HepG2 (cell line): Measurements from ENCODE around the gene STRN4. TPM values are rescaled to one million over a fixed set of nuclear protein-coding genes. Genes with fewer than 3 reads are reported as not detected.

Experiments
- ATAC-seq: fragments of 200-7000 bp; cut with Tn5 transposase; 3 replicates; pipeline ENCODE4 v1.9.1; 2020; ENCODE audit warnings: mild to moderate bottlenecking, moderate library complexity
- BruUV-seq: library from RNA; stranded (reverse); fragments of 400-500 nt; replicated peaks from 2 replicates; lab custom pipeline; 2021; lab: Mats Ljungman, UMichigan
- CTCF ChIA-PET: fragments of 300-600 bp; formaldehyde crosslinking; extraction: SDS; loops from one replicate; lab custom pipeline; 2021; ENCODE audit warnings: low total read pairs, inconsistent platforms, low intra/inter-chr PET ratio; lab: Yijun Ruan, JAX
- POLR2A ChIA-PET: fragments of 350-600 bp; sonication (Branson Sonifier 250); formaldehyde crosslinking; loops from one replicate; lab custom pipeline; 2020; ENCODE audit warnings: antibody characterized with exemption, inconsistent platforms; lab: Yijun Ruan, JAX
- DNase-seq: peaks from one replicate; pipeline ENCODE4 v3.0.0-alpha.2; 2015; ENCODE audit warnings: low spot score
- FAIRE-seq: peaks from 3 replicates; lab custom pipeline; 2011; peaks lifted over from hg19 to GRCh38; lab: Jason Lieb, UNC
- H2AFZ ChIP-seq: one replicate; pipeline ENCODE4 v1.6.1; 2011; ENCODE audit warnings: low read length, inconsistent platforms
- H3K27ac ChIP-seq: fragments of 300-600 bp; 3 replicates; pipeline ENCODE4 v1.8.0; 2011; ENCODE audit warnings: mixed run types, mild to moderate bottlenecking, mixed read lengths, low read length, inconsistent platforms; ENCODE audit not compliant: insufficient read depth; ENCODE audit errors: extremely low read length
- H3K27me3 ChIP-seq, 2 experiments: fragments of 200-600 bp in 1 of 2; 2 replicates in 1 of 2; 3 replicates in 1 of 2; pipeline versions ENCODE4 v1.6.0 to v1.8.0; 2011; ENCODE audit warnings: low read length in 2 of 2, mild to moderate bottlenecking in 2 of 2, moderate library complexity in 2 of 2, inconsistent platforms in 1 of 2; ENCODE audit not compliant: insufficient read depth in 2 of 2, control insufficient read depth in 1 of 2
- H3K36me3 ChIP-seq, 2 experiments: fragments of 200-600 bp in 1 of 2; replicated peaks in 1 of 2; 2 replicates in 1 of 2; 3 replicates in 1 of 2; pipeline versions ENCODE4 v1.5.1 to v1.8.0; 2011; ENCODE audit warnings: low read length in 2 of 2, inconsistent platforms in 1 of 2; ENCODE audit not compliant: insufficient read depth in 2 of 2, control insufficient read depth in 1 of 2
- H3K4me1 ChIP-seq: 2 replicates; pipeline ENCODE4 v1.5.1; 2012; ENCODE audit warnings: low read length, inconsistent platforms; ENCODE audit not compliant: insufficient read depth
- H3K4me2 ChIP-seq: 2 replicates; pipeline ENCODE4 v1.6.0; 2011; ENCODE audit warnings: low read depth, low read length, inconsistent platforms
- H3K4me3 ChIP-seq, 3 experiments: fragments of 200-600 bp in 1 of 3; sonication (generic), shearing (Covaris generic) in 1 of 3; replicated peaks in 1 of 3; 2 replicates each; pipeline ENCODE4 v1.5.1; 2011 to 2016; ENCODE audit warnings: low read length in 3 of 3, inconsistent platforms in 2 of 3, low read depth in 2 of 3, mild to moderate bottlenecking in 2 of 3, control low read depth in 1 of 3, mixed read lengths in 1 of 3; ENCODE audit not compliant: insufficient read depth in 1 of 3
- H3K79me2 ChIP-seq: one replicate; pipeline ENCODE4 v1.6.1; 2011; ENCODE audit warnings: low read length, inconsistent platforms; ENCODE audit not compliant: insufficient read depth
- H3K9ac ChIP-seq: 2 replicates; pipeline ENCODE4 v1.6.0; 2011; ENCODE audit warnings: mild to moderate bottlenecking, low read depth, low read length, inconsistent platforms; ENCODE audit not compliant: insufficient read depth
- H3K9me3 ChIP-seq: 2 replicates; pipeline ENCODE4 v1.5.1; 2012; ENCODE audit warnings: mild to moderate bottlenecking, low read length
- H4K20me1 ChIP-seq: 2 replicates; pipeline ENCODE4 v1.6.0; 2011; ENCODE audit warnings: inconsistent platforms, mild to moderate bottlenecking, low read length, moderate library complexity; ENCODE audit not compliant: insufficient read depth
- AHR ChIP-seq: IDR thresholded peaks from 2 replicates; pipeline ENCODE4 v1.6.1; 2018; ENCODE audit warnings: missing genetic modification reagents, missing compliant biosample characterization
- HHEX ChIP-seq: IDR thresholded peaks from 2 replicates; pipeline ENCODE4 v1.6.1; 2016; ENCODE audit warnings: control low read depth
- HOXD1 ChIP-seq: sonication (generic); formaldehyde crosslinking; IDR thresholded peaks from 2 replicates; pipeline ENCODE4 v1.5.0; 2020; ENCODE audit warnings: missing genetic modification reagents
- KDM2A ChIP-seq: sonication (generic); formaldehyde crosslinking; IDR thresholded peaks from 2 replicates; pipeline ENCODE4 v1.4.0; 2020; ENCODE audit warnings: low read depth, missing genetic modification reagents, borderline replicate concordance
- NFYB ChIP-seq: sonication (generic); formaldehyde crosslinking; IDR thresholded peaks from 2 replicates; pipeline ENCODE4 v1.4.0; 2020; ENCODE audit warnings: missing genetic modification reagents
- RBM22 ChIP-seq: fragments of 200-400 bp; formaldehyde crosslinking; optimal IDR thresholded peaks from 2 replicates; pipeline ENCODE3; 2017; ENCODE audit warnings: mild to moderate bottlenecking, low read length, moderate library complexity
- SCMH1 ChIP-seq: sonication (generic); formaldehyde crosslinking; IDR thresholded peaks from 2 replicates; pipeline ENCODE4 v1.9.0; 2021; ENCODE audit warnings: missing genetic modification reagents, mild to moderate bottlenecking, borderline replicate concordance
- SNAPC2 ChIP-seq: sonication (generic); formaldehyde crosslinking; IDR thresholded peaks from 2 replicates; pipeline ENCODE4 v1.8.1; 2022; ENCODE audit warnings: mild to moderate bottlenecking, missing genetic modification reagents
- WIZ ChIP-seq: sonication (generic); formaldehyde crosslinking; IDR thresholded peaks from 2 replicates; pipeline ENCODE4 v1.5.1; 2020; ENCODE audit warnings: mild to moderate bottlenecking, missing genetic modification reagents
- XRCC5 ChIP-seq: fragments of 200-400 bp; formaldehyde crosslinking; optimal IDR thresholded peaks from 2 replicates; pipeline ENCODE3; 2017; ENCODE audit warnings: mild to moderate bottlenecking, low read length
- ZFAT ChIP-seq: sonication (generic); formaldehyde crosslinking; conservative IDR thresholded peaks from 2 replicates; pipeline ENCODE4 v1.8.1; 2023; ENCODE audit warnings: missing genetic modification reagents, inconsistent platforms
- ZFX ChIP-seq: sonication (generic); formaldehyde crosslinking; IDR thresholded peaks from 2 replicates; pipeline ENCODE4 v1.4.0; 2020; ENCODE audit warnings: mild to moderate bottlenecking, low read depth, missing genetic modification reagents, moderate library complexity
- ZNF251 ChIP-seq: sonication (generic); formaldehyde crosslinking; IDR thresholded peaks from 2 replicates; pipeline ENCODE4 v1.9.0; 2021; ENCODE audit warnings: mild to moderate bottlenecking, missing genetic modification reagents
- ZNF3 ChIP-seq: IDR thresholded peaks from 2 replicates; pipeline ENCODE4 v1.7.0; 2017; ENCODE audit warnings: inconsistent platforms
- ZNF350 ChIP-seq: sonication (generic); formaldehyde crosslinking; IDR thresholded peaks from 2 replicates; pipeline ENCODE4 v1.4.0; 2020; ENCODE audit warnings: mild to moderate bottlenecking, low read depth, missing genetic modification reagents, borderline replicate concordance
- ZNF383 ChIP-seq: sonication (generic); formaldehyde crosslinking; IDR thresholded peaks from 2 replicates; pipeline ENCODE4 v1.4.0; 2020; ENCODE audit warnings: missing genetic modification reagents, mild to moderate bottlenecking, borderline replicate concordance
- ZNF775 ChIP-seq: sonication (generic); formaldehyde crosslinking; IDR thresholded peaks from 2 replicates; pipeline ENCODE4 v1.4.0; 2020; ENCODE audit warnings: missing genetic modification reagents, mild to moderate bottlenecking, moderate library complexity, borderline replicate concordance
- ZNF777 ChIP-seq: sonication (generic); formaldehyde crosslinking; IDR thresholded peaks from 2 replicates; pipeline ENCODE4 v1.4.0; 2020; ENCODE audit warnings: missing genetic modification reagents
- WGBS: methylation state at CpG from one replicate; pipeline ENCODE4 v1.1.6; 2017; ENCODE audit warnings: low lambda C conversion rate; 5-methylcytosine and 5-hydroxymethylcytosine counted together
- in situ Hi-C: cut with HindIII; loops from 2 replicates; pipeline ENCODE4 v1.10.0; 2017; ENCODE audit warnings: low pct_unique_long_range_greater_than_20kb; ENCODE audit not compliant: extremely low pct_ligation_motif_present
- intact Hi-C: fragments of 100-400 bp; cut with micrococcal nuclease; formaldehyde crosslinking; loops from one replicate; pipeline ENCODE4 v1.10.0; 2022; ENCODE audit not compliant: unreplicated experiment
- polyA plus RNA-seq, 8 experiments: library from polyadenylated mRNA; depleted of rRNA in 3 of 8; stranded (reverse) in 7 of 8; unstranded in 1 of 8; fragments of >200 nt; fragmentation: Illumina TruSeq in 4 of 8; extraction: Trizol in 4 of 8; gene quantifications; 2 replicates each; pipeline versions ENCODE4 v1.2.1 to v1.2.3, GENCODE V29; 2011 to 2016; ENCODE audit warnings: low read depth in 4 of 8, missing spikeins in 1 of 8, mixed read lengths in 1 of 8; ENCODE audit not compliant: insufficient read depth in 1 of 8
- total RNA-seq, 5 experiments: library from RNA; depleted of rRNA; stranded (reverse); fragments of >200 nt; fragmentation: Illumina TruSeq; extraction: Trizol; gene quantifications; 2 replicates each; pipeline ENCODE4 v1.2.3, GENCODE V29; 2016; ENCODE audit warnings: low read depth in 1 of 5
- TF ChIP-seq, protein P1 (sequence below), 2 experiments: sonication (generic) in 1 of 2; formaldehyde crosslinking in 1 of 2; IDR thresholded peaks; 2 replicates each; pipeline versions ENCODE4 v1.4.0 to v1.6.1; 2018 to 2020; ENCODE audit warnings: missing genetic modification reagents in 2 of 2, borderline replicate concordance in 1 of 2, low read depth in 1 of 2, mild to moderate bottlenecking in 1 of 2, missing biosample characterization in 1 of 2
- TF ChIP-seq, protein P2 (sequence below): sonication (generic); formaldehyde crosslinking; IDR thresholded peaks from 2 replicates; pipeline ENCODE4 v1.8.1; 2023; ENCODE audit warnings: mild to moderate bottlenecking, missing genetic modification reagents
- TF ChIP-seq, protein P3 (sequence below): conservative IDR thresholded peaks from 2 replicates; pipeline ENCODE4 v1.6.1; 2018; ENCODE audit warnings: missing genetic modification reagents

STRN4 gene
- total and polyA plus RNA-seq, 2 of the 13 experiments (the other 11 are each of a cell fraction or from before 2014, with no cell fraction given) = 43.1 to 57.3 TPM

DNA sequence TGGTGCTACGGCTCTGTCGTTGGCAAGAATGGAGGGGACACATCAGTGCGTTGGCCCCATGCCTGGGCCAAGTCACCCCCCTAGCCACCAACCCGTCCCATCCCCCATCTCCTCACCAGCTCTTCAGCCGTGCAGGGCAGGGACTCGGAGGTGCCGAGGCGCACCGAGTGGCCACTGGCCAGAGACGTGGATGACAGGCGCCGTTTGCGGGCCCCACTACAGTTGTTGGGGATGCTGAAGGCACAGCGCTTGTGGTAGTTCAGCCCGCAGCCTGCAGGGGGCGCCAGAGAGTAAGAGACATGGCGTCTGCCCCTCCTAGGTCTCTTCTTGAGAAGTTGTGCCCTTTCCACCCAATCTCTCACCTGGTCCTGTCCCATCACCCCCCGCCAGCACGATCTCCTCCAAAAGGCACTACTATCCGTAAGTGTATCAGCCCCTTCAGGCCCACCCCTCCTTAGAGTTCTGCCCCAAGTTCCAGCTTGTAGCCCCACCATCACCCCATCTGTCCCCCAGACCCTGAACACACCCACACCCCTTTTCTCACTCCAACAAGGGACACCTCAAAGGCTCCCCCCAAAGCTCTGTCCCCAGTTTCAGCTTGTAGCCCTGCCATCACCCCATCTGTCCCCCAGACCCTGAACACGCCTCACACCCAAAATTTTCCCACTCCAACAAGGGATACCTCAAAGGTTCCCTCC, 41.7 kb downstream of the STRN4 start (continued):
- TF ChIP-seq, protein P1, sequence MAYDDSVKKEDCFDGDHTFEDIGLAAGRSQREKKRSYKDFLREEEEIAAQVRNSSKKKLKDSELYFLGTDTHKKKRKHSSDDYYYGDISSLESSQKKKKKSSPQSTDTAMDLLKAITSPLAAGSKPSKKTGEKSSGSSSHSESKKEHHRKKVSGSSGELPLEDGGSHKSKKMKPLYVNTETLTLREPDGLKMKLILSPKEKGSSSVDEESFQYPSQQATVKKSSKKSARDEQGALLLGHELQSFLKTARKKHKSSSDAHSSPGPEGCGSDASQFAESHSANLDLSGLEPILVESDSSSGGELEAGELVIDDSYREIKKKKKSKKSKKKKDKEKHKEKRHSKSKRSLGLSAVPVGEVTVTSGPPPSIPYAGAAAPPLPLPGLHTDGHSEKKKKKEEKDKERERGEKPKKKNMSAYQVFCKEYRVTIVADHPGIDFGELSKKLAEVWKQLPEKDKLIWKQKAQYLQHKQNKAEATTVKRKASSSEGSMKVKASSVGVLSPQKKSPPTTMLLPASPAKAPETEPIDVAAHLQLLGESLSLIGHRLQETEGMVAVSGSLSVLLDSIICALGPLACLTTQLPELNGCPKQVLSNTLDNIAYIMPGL (CRISPR knock-in tag; IDR thresholded peaks at IDR 0.05; ENCODE audit: borderline replicate concordance in 1 of 2, low read depth in 1 of 2) = no peak
- TF ChIP-seq, protein P2, sequence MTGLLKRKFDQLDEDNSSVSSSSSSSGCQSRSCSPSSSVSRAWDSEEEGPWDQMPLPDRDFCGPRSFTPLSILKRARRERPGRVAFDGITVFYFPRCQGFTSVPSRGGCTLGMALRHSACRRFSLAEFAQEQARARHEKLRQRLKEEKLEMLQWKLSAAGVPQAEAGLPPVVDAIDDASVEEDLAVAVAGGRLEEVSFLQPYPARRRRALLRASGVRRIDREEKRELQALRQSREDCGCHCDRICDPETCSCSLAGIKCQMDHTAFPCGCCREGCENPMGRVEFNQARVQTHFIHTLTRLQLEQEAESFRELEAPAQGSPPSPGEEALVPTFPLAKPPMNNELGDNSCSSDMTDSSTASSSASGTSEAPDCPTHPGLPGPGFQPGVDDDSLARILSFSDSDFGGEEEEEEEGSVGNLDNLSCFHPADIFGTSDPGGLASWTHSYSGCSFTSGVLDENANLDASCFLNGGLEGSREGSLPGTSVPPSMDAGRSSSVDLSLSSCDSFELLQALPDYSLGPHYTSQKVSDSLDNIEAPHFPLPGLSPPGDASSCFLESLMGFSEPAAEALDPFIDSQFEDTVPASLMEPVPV = no peak
- TF ChIP-seq KDM2A (no peak), WIZ (no peak), ZNF350 (CRISPR knock-in tag) (no peak), AHR (no peak)
- TF ChIP-seq, protein P3, sequence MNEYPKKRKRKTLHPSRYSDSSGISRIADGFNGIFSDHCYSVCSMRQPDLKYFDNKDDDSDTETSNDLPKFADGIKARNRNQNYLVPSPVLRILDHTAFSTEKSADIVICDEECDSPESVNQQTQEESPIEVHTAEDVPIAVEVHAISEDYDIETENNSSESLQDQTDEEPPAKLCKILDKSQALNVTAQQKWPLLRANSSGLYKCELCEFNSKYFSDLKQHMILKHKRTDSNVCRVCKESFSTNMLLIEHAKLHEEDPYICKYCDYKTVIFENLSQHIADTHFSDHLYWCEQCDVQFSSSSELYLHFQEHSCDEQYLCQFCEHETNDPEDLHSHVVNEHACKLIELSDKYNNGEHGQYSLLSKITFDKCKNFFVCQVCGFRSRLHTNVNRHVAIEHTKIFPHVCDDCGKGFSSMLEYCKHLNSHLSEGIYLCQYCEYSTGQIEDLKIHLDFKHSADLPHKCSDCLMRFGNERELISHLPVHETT = no peak

DNA sequence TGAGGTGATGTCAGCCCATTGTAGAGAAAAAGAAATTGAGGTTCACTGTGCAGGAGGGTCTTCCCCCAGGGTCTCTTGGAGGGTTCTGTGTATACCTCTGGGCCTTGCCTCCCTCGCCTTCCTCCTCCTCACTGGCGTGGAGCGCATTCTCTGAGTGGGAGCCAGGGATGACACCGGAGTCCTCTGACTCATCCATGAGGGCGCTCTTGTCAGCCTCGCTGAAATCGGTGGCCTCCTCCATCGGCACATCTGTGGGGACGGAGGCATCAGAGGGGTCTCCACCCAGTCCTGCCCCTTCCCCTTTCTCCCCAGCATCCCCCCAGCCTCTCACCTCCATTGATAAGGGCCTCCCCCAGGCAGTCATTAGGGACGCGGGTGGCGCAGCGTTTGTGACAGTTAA, 45.5 kb downstream of the STRN4 start:
- DNase-seq (no peak), ATAC-seq (no peak), FAIRE-seq (no peak)
- in situ Hi-C loops = no loop called here
- Histone ChIP-seq H3K4me1 (no peaks in the 10 kb centered on the region), H4K20me1 (no peaks in the 10 kb centered on the region; the same call in 1 of the 2 replicates), H3K27me3 (no peaks in the 10 kb centered on the region), H3K27ac (no peak overlapping the region), H3K9me3 (no peaks in the 10 kb centered on the region), H3K36me3 (peaks cover 24 to 64% of the 10 kb centered on the region in 2 experiments; a peak in 4 of 5 replicates), H2AFZ (no peak overlapping the region), H3K4me3 (no peak overlapping the region), H3K4me2 (no peak overlapping the region), H3K79me2 (no peaks in the 10 kb centered on the region), H3K9ac (no peak overlapping the region)
- intact Hi-C loops = no loop called here
- CTCF ChIA-PET = no interaction called here
- WGBS = 95% methylated on average over 13 of the region's 13 CpGs
- no TSS peak for BruUV-seq
- POLR2A ChIA-PET = no interaction called here
- TF ChIP-seq ZFX (CRISPR knock-in tag) = no peak
- no peak for TF ChIP-seq RBM22
- TF ChIP-seq ZNF383 (CRISPR knock-in tag) = no peak
- no peak for TF ChIP-seq HOXD1 (CRISPR knock-in tag)
- no peak for TF ChIP-seq ZNF251 (CRISPR knock-in tag)
- no peak for TF ChIP-seq ZNF775 (CRISPR knock-in tag)
- no peak for TF ChIP-seq XRCC5
- TF ChIP-seq SNAPC2 (CRISPR knock-in tag) = no peak
- TF ChIP-seq NFYB (CRISPR knock-in tag) = no peak
- no peak for TF ChIP-seq HHEX (CRISPR knock-in tag)
- no peak for TF ChIP-seq SCMH1
- no peak for TF ChIP-seq ZNF777 (CRISPR knock-in tag)
- TF ChIP-seq ZFAT (CRISPR knock-in tag) = no peak
- TF ChIP-seq ZNF3 (CRISPR knock-in tag) = no peak
